GM18520 (cell line): Measurements from ENCODE around the gene BCL10.

Source experiments
- ATAC-seq: cut with Tn5 transposase; IDR thresholded peaks from one replicate; pipeline ENCODE4 v1.9.1; 2021; ENCODE audit not compliant: unreplicated experiment

The BCL10 gene

GRCh38 chr1:85224734-85225623 lies 51.5 kb downstream of the BCL10 start:
- ATAC-seq = no peak

DNA sequence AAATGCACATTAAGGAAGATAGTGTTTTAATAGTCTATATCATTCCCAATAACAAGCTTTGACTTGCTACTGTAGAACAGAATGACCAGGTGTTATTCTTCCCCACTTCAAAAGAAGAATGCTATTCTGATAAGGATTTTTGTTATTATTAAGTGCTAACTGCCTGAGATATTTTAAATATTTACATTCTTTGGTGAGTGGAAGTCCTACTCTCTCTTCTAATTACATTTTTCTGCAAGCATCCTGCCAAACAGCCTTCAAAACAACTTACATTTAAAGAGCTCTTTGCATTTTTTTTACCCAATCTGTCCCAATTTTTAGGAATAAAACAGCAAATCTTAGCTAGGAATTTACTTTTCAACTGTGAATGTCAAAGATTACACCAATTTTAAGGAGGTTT lies 52.1 kb downstream of the BCL10 start:
- no peak for ATAC-seq

DNA sequence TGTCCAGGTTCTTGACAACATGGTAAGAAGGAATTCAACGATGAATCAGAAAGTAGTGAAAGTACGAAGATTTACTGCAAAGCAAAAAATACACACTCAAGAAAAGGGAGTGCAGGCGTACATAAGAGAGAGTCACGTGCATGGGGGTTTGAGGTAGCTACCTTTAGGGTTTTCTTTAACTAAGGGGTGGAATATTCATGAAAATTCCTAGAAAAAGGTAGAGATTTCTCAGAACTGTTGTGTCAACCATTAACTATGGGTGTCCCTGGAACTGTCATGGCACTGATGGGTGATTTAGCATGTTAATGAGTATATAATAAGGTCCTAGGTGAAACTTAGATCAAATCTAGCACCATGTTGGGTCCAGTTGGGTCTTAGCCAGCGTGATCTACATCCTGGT lies 53.1 kb downstream of the BCL10 start:
- no peak for ATAC-seq

DNA sequence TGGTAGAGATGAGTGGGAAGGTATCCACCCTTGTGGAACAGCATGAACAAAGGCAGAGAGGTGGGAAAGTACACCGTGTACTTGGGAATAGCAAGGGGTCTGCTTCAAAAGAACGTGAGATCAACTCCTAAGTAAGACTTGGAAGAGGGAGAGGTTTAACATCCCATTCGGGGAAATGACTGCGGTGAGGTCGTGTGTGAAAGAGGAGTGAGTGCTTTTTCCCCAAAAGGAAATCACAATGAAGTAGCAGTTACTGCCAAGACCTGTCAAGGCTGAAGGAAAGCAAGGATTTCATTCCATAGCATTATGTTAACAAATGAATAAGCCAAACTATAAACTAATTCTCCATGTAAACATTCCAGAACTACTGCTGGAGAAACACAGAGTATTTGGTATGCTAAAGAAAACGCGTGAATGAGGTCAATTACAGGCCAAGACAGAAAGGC lies 55.7 kb downstream of the BCL10 start:
- ATAC-seq = no peak

- no peak for ATAC-seq
Observed at GRCh38 chr1:85219853-85220610, 56.4 kb downstream of the BCL10 start.

DNA sequence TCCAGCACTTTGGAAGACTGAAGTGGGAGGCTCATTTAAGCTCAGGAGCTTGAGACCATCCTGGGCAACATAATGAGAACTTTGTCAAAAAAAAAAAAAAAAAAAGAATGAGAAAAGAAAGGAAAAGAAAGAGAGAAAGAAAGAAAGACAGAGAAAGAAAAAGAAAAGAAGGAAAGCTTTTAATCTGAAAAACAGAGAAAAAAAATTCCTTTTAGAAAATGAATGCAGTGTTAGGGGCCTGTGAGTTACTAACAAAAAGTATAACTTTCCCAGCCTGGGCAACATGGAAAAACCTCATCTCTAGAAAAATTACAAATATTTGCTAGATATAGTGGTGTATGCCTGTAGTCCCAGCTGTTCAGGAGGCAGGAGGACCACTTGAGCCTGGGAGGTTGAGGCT lies 59.7 kb downstream of the BCL10 start:
- no peak for ATAC-seq
